ENCODE measurements around the gene PTK6.

Gene PTK6

GRCh38 chr20:63549019-63549418, 11.8 kb upstream of the PTK6 start:
- Mint-ChIP-seq H3K27ac (no peak overlapping the region), H3K27me3 (ENCODE audit: low read depth) (peaks cover 31% of the 10 kb centered on the region), H3K4me3 (no peak overlapping the region), H3K9me3 (no peaks in the 10 kb centered on the region), H3K4me1 (no peaks in the 10 kb centered on the region), H3K36me3 (ENCODE audit: low read depth) (no peaks in the 10 kb centered on the region)
- TF ChIP-seq CTCF (IDR thresholded peaks at IDR 0.05; ENCODE audit: unreplicated experiment in 3 of 3), result no peak

GRCh38 chr20:63548542-63548941, 11.4 kb upstream of the PTK6 start:
- Mint-ChIP-seq H3K27ac (no peak overlapping the region), H3K27me3 (ENCODE audit: low read depth) (peaks cover 31% of the 10 kb centered on the region), H3K9me3 (no peaks in the 10 kb centered on the region), H3K4me1 (peaks cover 4% of the 10 kb centered on the region), H3K36me3 (ENCODE audit: low read depth) (no peaks in the 10 kb centered on the region), H3K4me3 (no peak overlapping the region)
- no peak for TF ChIP-seq CTCF (IDR thresholded peaks at IDR 0.05; ENCODE audit: unreplicated experiment in 3 of 3)

GRCh38 chr20:63547725-63548480, 10.7 kb upstream of the PTK6 start, which contains the start of gene SRMS:
SRMS (minus strand) TSS chr20:63547749; CDS start chr20:63547463, 286 bp downstream.
- Mint-ChIP-seq H3K27ac (no peak within 1 kb of the TSS), H3K4me3 (no peak within 1 kb of the TSS), H3K27me3 (ENCODE audit: low read depth) (peaks cover 27% of the 10 kb centered on the region), H3K4me1 (peaks cover 6% of the 10 kb centered on the region), H3K9me3 (no peaks in the 10 kb centered on the region), H3K36me3 (ENCODE audit: low read depth) (no peaks in the 10 kb centered on the region)
- TF ChIP-seq CTCF (IDR thresholded peaks at IDR 0.05; ENCODE audit: unreplicated experiment in 3 of 3), result no peak

- TF ChIP-seq CTCF (IDR thresholded peaks at IDR 0.05; ENCODE audit: unreplicated experiment in 3 of 3), result no peak
- Mint-ChIP-seq H3K4me1 (peaks cover 6% of the 10 kb centered on the region), H3K27ac (no peak overlapping the region), H3K4me3 (no peak overlapping the region), H3K36me3 (ENCODE audit: low read depth) (no peaks in the 10 kb centered on the region), H3K9me3 (no peaks in the 10 kb centered on the region), H3K27me3 (ENCODE audit: low read depth) (peaks cover 27% of the 10 kb centered on the region)
Observed at GRCh38 chr20:63546956-63547724, 10.0 kb upstream of the PTK6 start.

GRCh38 chr20:63546256-63546955, 9.2 kb upstream of the PTK6 start:
- Mint-ChIP-seq H3K4me3 (no peak overlapping the region), H3K9me3 (no peaks in the 10 kb centered on the region), H3K4me1 (peaks cover 6% of the 10 kb centered on the region), H3K27ac (no peak overlapping the region), H3K27me3 (ENCODE audit: low read depth) (peaks cover 27% of the 10 kb centered on the region), H3K36me3 (ENCODE audit: low read depth) (no peaks in the 10 kb centered on the region)
- no peak for TF ChIP-seq CTCF (IDR thresholded peaks at IDR 0.05; ENCODE audit: unreplicated experiment in 3 of 3)

Data from nephron (organoid).